HEK293T (cell line): ENCODE measurements around the gene MOXD1.

Source experiments
- BHLHE40 ChIP-seq: fragments of 450-650 bp; IDR thresholded peaks from 2 replicates; pipeline ENCODE4 v1.6.1; 2016; ENCODE audit warnings: mild to moderate bottlenecking, moderate library complexity, borderline replicate concordance
- ELF4 ChIP-seq: fragments of 450-650 bp; IDR thresholded peaks from 2 replicates; pipeline ENCODE4 v1.6.1; 2017; ENCODE audit warnings: antibody characterized with exemption
- FOXK2 ChIP-seq: fragments of 450-650 bp; IDR thresholded peaks from 2 replicates; pipeline ENCODE4 v1.6.1; 2016; ENCODE audit warnings: mild to moderate bottlenecking
- FOXM1 ChIP-seq: fragments of 450-650 bp; IDR thresholded peaks from 2 replicates; pipeline ENCODE4 v1.6.1; 2017; ENCODE audit warnings: mild to moderate bottlenecking, borderline replicate concordance
- LEF1 ChIP-seq: fragments of 450-650 bp; IDR thresholded peaks from 2 replicates; pipeline ENCODE4 v1.6.1; 2017; ENCODE audit warnings: mild to moderate bottlenecking, borderline replicate concordance
- NFRKB ChIP-seq: fragments of 450-650 bp; IDR thresholded peaks from 2 replicates; pipeline ENCODE4 v1.6.1; 2016; ENCODE audit warnings: mild to moderate bottlenecking, moderate library complexity
- SP1 ChIP-seq: fragments of 450-650 bp; IDR thresholded peaks from 2 replicates; pipeline ENCODE4 v1.6.1; 2017
- SUZ12 ChIP-seq: fragments of 450-650 bp; IDR thresholded peaks from 2 replicates; pipeline ENCODE4 v1.6.1; 2016; ENCODE audit warnings: mild to moderate bottlenecking
- ZNF384 ChIP-seq: fragments of 450-650 bp; IDR thresholded peaks from 2 replicates; pipeline ENCODE4 v1.6.1; 2016

- no peak for TF ChIP-seq BHLHE40
- no peak for TF ChIP-seq ZNF384
- no peak for TF ChIP-seq ELF4
- no peak for TF ChIP-seq NFRKB
- no peak for TF ChIP-seq SUZ12
- TF ChIP-seq SP1, result no peak
- TF ChIP-seq FOXM1, result no peak
- TF ChIP-seq FOXK2, result no peak
- no peak for TF ChIP-seq LEF1
Measured at GRCh38 chr6:132395015-132395597, 6.2 kb downstream of the MOXD1 start.
